Esophagus (tissue), 2 donors: ENCODE results near the gene ADARB1. TPM values are rescaled to one million over a fixed set of nuclear protein-coding genes. Genes with fewer than 3 reads are reported as not detected.

Source experiments
- H3K27ac ChIP-seq, 2 donors: one replicate each; pipeline ENCODE4 v1.5.1; 2013; ENCODE audit warnings: low read depth in 2 of 2, mild to moderate bottlenecking in 2 of 2, inconsistent platforms in 1 of 2, low read length in 1 of 2, moderate library complexity in 1 of 2
- H3K27me3 ChIP-seq, 2 donors: one replicate each; pipeline ENCODE4 v1.6.1; 2013; ENCODE audit warnings: low read length in 2 of 2, control low read depth in 1 of 2, mild to moderate bottlenecking in 1 of 2; ENCODE audit not compliant: insufficient read depth in 2 of 2, control insufficient read depth in 1 of 2
- H3K36me3 ChIP-seq, 2 donors: one replicate each; pipeline ENCODE4 v1.6.1; 2013; ENCODE audit warnings: low read length in 1 of 2; ENCODE audit not compliant: control insufficient read depth in 2 of 2, insufficient read depth in 2 of 2
- H3K4me1 ChIP-seq, 2 donors: one replicate each; pipeline ENCODE4 v1.6.1; 2013; ENCODE audit warnings: low read length in 1 of 2; ENCODE audit not compliant: control insufficient read depth in 2 of 2, insufficient read depth in 2 of 2
- H3K4me3 ChIP-seq, 2 donors: one replicate each; pipeline ENCODE4 v1.5.1; 2013; ENCODE audit warnings: low read length in 2 of 2, mild to moderate bottlenecking in 2 of 2, low read depth in 1 of 2, moderate library complexity in 1 of 2
- H3K9me3 ChIP-seq, 2 donors: one replicate each; pipeline ENCODE4 v1.6.1; 2013; ENCODE audit warnings: mild to moderate bottlenecking in 2 of 2, low read depth in 1 of 2, low read length in 1 of 2, moderate library complexity in 1 of 2; ENCODE audit not compliant: control insufficient read depth in 2 of 2, insufficient read depth in 1 of 2
- WGBS, 2 donors: extraction: QIAGEN DNeasy Blood & Tissue Kit; methylation state at CpG; one replicate each; pipeline ENCODE4 v1.1.7; 2013; 5-methylcytosine and 5-hydroxymethylcytosine counted together
- polyA plus RNA-seq, 2 donors: library from polyadenylated mRNA; stranded (reverse); fragments of 200-250 nt; gene quantifications; one replicate each; pipeline ENCODE4 v1.2.3, GENCODE V29; 2013
- donor health status: healthy with polysubstance abuse.
- donor health status: Bipolar disorder and iron deficiency.

The ADARB1 gene
- polyA plus RNA-seq, 2 donors, result 4.7 to 7.9 TPM

DNA sequence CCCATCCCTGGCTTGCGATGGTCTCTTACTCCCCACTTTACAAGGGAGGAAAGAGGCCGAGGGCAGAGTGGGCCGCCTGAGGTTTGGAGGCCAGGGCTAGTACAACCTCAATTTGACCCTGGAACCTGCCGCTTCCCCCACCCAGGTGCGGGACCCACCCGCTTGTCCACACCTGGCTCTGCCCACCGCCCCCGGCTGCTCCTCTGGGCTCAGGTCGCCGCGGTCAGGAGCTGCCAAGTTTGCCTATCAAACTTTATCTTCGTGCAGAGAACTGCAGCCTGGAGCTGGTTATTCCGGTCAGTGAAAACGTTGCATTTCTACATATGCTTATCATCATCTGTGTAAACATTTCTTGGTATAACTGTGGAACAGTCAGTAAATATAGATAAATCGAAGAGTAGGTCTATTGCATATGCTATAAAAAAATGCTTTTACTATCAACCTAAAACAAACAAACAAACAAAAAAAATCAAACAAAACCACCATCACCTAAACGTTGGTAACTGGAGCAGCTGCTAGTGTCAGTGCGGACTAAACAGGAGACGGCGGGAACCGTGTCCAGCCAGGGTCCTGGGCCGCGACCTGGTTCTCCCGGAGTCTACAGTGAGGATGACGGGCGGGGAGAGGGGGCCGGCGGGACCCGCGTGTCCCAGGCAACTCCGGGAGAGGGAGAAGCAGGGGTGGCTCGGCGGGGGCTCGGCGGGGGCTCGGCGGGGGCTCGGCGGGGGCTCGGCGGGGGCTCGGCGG is 906 bp upstream of the ADARB1 start:
- 17 to 22% methylated on average over 23 to 42 of the region's 42 CpGs for WGBS, 2 donors
- peak overlapping the region; percentile 78 to 99 for H3K4me3 ChIP-seq
- H3K9me3 ChIP-seq, result no peaks in the 10 kb centered on the region
- no peaks in the 10 kb centered on the region for H3K27me3 ChIP-seq
- H3K4me1 ChIP-seq, result no peaks in the 10 kb centered on the region
- H3K27ac ChIP-seq, result peak overlapping the region; percentile 92
- H3K36me3 ChIP-seq, result no peaks in the 10 kb centered on the region

DNA sequence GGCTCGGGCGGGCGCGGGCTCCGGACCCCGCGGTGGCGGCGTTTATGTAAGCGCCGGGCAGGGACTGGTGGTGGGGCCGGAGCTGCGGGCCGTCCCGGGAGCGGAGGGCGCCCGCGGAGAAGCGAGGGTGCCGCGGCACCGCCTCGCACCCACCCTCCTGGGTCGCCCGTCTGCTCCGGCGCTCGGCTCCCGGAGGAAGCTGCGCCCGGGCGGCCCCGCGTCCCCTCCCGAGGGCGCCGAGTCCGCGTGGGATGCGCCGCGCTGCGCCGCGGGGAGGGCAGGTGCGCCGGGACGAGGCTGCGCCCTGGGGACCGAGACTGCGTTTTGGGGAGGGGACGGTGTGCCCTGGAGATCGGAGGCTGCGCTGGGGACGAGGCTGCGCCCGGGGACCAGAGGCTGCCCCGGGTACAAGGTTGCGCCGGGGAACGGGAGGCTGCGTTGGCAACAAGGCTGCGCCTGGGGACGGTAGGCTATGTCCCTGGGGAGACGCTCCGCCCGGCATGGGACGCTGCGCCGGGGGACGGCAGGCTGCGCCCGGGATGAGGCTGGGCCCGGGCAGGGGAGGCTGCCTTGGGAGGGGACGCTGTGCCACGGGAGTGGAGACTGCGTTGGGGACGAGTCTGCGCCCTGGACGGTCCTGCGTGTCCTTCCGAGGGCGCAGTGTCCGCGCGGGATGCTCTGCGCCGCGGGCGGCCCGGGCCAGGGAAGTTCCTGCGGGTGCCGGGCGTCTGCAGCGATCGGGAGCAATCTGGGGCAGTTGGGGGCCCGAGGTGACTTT is 627 bp downstream of the ADARB1 start:
- Histone ChIP-seq H3K36me3 (no peaks in the 10 kb centered on the region), H3K27me3 (no peaks in the 10 kb centered on the region), H3K9me3 (no peaks in the 10 kb centered on the region), H3K27ac (peak overlapping the region; percentile 45 to 70), H3K4me1 (no peaks in the 10 kb centered on the region), H3K4me3 (peak overlapping the region; percentile 68 to 78)
- WGBS, 2 donors, result 1% methylated on average over 85 to 98 of the region's 98 CpGs

- peak overlapping the region; percentile 68 to 78 for H3K4me3 ChIP-seq
- 27 to 29% methylated on average over 18 of the region's 18 CpGs for WGBS, 2 donors
- no peak overlapping the region for H3K27ac ChIP-seq
- H3K27me3 ChIP-seq, result no peaks in the 10 kb centered on the region
- no peaks in the 10 kb centered on the region for H3K36me3 ChIP-seq
- no peaks in the 10 kb centered on the region for H3K4me1 ChIP-seq
- H3K9me3 ChIP-seq, result no peaks in the 10 kb centered on the region
Measured at GRCh38 chr21:45075596-45076244, 1.3 kb downstream of the ADARB1 start.

GRCh38 chr21:45076245-45076711 is 1.9 kb downstream of the ADARB1 start:
- no peaks in the 10 kb centered on the region for H3K9me3 ChIP-seq
- no peaks in the 10 kb centered on the region for H3K27me3 ChIP-seq
- H3K4me3 ChIP-seq, result no peak overlapping the region
- no peak overlapping the region for H3K27ac ChIP-seq
- H3K4me1 ChIP-seq, result no peaks in the 10 kb centered on the region
- WGBS, 2 donors, result 72 to 77% methylated on average over 8 of the region's 8 CpGs
- H3K36me3 ChIP-seq, result no peaks in the 10 kb centered on the region

DNA sequence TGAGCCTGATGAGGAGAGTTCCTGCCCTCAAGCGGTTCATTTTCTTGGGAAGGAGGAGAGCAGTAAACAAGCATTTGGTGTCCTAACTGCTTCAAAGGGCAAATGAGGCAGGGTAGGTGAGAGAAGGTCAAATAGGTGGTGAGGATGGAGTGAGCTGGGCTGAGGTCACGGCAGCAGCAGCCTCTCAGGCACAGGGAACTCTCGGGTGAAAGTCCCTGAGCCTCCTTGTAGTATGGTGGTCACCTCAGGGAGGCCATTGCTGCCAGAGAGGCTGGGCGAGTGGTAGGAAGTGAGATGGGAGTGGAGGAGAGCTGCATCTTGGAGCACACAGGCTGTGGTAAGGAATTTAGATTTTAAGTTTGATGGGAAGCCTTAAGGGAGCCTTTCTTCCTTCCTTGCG is 4.0 kb downstream of the ADARB1 start:
- Histone ChIP-seq H3K27me3 (no peaks in the 10 kb centered on the region), H3K36me3 (peaks cover 3 to 4% of the 10 kb centered on the region in 2 donors), H3K4me3 (no peak overlapping the region), H3K9me3 (no peaks in the 10 kb centered on the region), H3K27ac (peak overlapping the region in 1 of 2 donors; percentile 30), H3K4me1 (no peaks in the 10 kb centered on the region)
- WGBS, 2 donors, result 73 to 87% methylated on average over 5 of the region's 5 CpGs

DNA sequence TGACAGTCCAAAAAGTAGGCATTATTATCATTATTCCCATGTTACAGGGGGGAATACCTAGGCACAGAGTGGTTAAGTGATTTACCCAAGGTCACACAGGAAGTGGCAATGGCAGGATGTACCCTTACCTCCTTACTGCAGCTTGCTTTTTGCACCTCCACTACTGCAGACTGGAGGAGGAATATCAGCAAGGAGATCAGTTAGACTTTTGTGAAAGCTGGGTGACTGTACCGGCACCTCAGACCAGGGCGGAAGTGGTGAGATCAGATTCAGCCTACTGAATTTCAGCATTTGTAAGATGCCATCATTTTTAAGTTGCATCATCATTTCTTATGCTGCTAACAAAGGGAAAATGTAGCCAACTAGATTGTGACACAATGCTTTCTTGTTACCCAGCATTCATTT is 4.5 kb downstream of the ADARB1 start:
- Histone ChIP-seq H3K9me3 (no peaks in the 10 kb centered on the region), H3K27ac (no peak overlapping the region), H3K36me3 (peaks cover 3 to 4% of the 10 kb centered on the region in 2 donors), H3K4me1 (no peaks in the 10 kb centered on the region), H3K27me3 (no peaks in the 10 kb centered on the region), H3K4me3 (no peak overlapping the region)
- WGBS, 2 donors, result 74 to 87% methylated on average over 2 of the region's 2 CpGs

DNA sequence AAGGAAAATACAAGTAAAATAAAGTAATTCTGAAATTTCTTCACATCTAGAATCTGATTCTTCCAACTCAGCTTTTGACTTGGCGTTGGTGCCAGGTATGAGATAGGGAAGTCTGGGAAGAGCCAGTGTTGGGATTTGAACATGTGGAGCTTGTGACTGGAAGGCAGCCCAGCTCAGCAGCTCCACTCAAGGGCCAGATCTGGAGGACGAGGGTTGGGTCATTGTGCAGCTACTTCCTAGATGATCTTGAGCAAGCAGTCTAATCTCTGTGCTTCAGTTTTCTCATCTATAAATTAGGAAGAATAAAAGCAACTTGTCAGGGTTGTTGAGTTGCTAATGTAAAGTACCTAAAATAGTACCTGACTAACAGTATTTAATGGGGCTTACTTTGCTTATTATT is 5.0 kb downstream of the ADARB1 start:
- H3K9me3 ChIP-seq, result no peaks in the 10 kb centered on the region
- WGBS, 2 donors, result 73 to 74% methylated on average over 2 of the region's 2 CpGs
- H3K27me3 ChIP-seq, result no peaks in the 10 kb centered on the region
- H3K27ac ChIP-seq, result peak overlapping the region in 1 of 2 donors; percentile 24
- no peak overlapping the region for H3K4me3 ChIP-seq
- peaks cover 3 to 4% of the 10 kb centered on the region in 2 donors for H3K36me3 ChIP-seq
- no peaks in the 10 kb centered on the region for H3K4me1 ChIP-seq

- H3K4me1 ChIP-seq, result no peaks in the 10 kb centered on the region
- WGBS, 2 donors, result 79 to 80% methylated on average over 5 of the region's 5 CpGs
- H3K36me3 ChIP-seq, result peaks cover 3 to 4% of the 10 kb centered on the region in 2 donors
- H3K9me3 ChIP-seq, result no peaks in the 10 kb centered on the region
- no peak overlapping the region for H3K4me3 ChIP-seq
- H3K27me3 ChIP-seq, result no peaks in the 10 kb centered on the region
- no peak overlapping the region for H3K27ac ChIP-seq
Measured at GRCh38 chr21:45080232-45080631, 5.9 kb downstream of the ADARB1 start.

DNA sequence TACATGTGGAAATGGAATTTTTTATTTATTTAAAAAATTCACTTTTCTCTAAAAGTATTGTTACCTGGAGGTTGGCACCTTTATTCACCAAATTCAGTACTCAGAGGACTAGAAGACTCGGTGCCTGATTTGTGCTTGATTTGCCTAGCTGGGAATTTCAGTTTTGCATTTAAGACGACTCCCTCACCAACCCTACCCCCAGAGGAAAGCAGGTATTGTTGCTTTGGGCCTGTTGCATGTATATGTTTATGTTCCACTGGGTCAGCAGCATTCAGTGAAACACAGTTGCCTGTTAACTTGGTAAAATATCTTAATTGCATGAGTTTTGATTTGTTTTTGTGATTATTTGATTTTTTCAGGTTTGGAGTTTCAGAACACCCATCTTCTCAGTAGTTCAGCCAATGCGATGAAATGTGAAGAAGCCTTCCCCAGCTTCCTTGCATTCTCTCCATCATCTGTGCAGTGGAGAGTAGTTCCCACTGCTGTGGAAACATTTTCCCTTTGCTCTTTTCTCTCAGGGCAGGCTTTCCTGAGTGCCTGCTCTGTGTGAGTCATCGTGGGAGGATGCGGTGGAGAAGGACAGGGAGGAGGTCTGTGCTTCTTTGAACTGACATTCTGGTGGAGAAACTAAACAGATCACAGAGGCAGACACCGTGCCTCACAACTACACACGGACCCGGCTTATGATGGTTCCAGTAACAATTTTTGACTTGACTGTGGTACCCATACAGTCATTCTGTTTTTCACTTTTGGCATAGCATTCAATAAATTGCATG is 6.4 kb downstream of the ADARB1 start:
- 53 to 56% methylated on average over 8 of the region's 8 CpGs for WGBS, 2 donors
- Histone ChIP-seq H3K4me3 (no peak overlapping the region), H3K27ac (peak overlapping the region in 1 of 2 donors; percentile 1), H3K4me1 (no peaks in the 10 kb centered on the region), H3K27me3 (no peaks in the 10 kb centered on the region), H3K36me3 (peaks cover 3 to 4% of the 10 kb centered on the region in 2 donors), H3K9me3 (no peaks in the 10 kb centered on the region)
